Hematopoietic multipotent progenitor cell treated with erythropoietin and hydrocortisone succinate and interleukin-3 and kit ligand, for 4 days (in vitro differentiated cells): ENCODE data around the gene RGS9.
A peak's percentile ranks its signal among the peaks of the same experiment; 100 is the strongest.

Experiments
- DNase-seq: peaks from one replicate; pipeline ENCODE4 v3.0.0-alpha.2; 2015

Gene RGS9

DNA sequence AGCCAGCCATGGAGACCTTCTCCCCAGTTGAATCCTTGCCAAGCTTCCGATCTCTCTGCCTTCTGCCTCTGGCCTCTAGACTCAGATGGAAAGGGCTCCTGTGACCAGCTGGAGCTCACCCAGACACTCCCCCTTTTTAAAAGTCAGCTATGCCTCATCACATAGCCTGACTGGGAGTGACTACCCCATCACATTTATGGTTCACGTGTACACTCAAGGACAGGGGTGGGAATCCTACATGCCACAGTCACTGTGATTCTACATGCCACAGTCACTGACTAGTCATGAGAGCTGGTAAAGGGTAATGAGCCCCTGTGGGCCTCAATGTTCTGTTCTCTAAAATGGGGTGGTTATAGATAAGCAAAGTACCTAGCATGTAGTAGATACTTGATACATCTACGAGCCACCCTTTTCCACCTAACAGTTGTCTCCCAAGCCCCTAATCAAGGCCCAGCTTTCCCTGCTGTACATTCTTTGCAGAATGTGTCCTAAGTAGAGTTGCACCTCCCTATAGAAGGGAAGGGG, 85.1 kb downstream of the RGS9 start:
- no peak for DNase-seq

DNA sequence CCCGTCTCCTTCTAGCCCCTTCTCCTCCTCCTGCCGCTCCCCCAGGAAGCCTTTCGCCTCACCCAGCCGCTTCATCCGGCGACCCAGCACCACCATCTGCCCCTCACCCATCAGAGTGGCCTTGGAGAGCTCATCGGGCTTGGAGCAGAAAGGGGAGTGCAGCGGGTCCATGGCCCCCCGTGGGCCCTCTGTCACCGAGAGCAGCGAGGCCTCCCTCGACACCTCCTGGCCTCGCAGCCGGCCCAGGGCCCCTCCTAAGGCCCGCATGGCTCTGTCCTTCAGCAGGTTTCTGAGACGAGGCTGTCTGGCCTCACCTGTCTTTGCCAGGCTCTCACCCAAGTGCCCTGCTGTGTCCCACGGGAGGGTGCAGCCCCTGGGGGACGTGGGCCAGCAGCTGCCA, 87.9 kb downstream of the RGS9 start:
- DNase-seq, result no peak

DNA sequence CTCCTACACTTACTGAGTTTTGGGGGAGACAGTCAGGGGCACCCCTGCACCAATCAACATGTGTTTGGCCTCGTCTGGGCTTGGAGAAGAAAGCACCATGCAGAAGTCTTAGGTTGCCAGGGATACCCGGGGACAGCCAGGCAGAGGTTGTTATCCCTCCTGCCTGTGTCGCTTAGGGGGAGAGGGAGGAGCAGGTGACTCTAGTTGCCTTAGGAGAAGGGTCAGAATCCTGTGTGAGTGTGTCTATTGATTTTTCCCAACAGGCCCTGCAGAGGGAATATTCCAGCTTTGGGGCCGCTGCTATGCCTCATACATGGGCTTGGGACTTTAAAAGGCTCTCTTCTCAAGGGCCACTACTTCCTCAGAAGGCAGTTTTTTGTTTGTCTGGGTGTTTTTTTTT, 89.1 kb downstream of the RGS9 start:
- no peak for DNase-seq

DNA sequence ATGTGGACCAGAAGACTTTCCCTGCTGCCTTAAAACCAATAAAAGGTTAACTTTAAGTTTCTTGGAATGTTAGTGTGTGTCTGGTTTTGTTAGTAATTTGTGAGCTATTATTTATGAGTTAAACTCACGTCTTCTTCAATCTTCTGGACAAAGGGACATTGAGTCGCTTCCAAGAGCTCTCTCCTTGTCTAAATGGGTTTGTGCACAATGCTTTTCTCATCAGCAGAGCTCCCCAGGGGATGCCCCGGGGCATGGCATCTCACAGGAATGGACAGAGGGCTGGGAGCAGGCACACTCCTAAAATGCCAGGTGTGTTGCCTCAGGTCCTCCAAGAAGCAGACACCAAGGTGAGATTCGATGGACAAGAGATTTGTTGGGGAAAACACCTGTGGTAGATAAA, 90.5 kb downstream of the RGS9 start:
- no peak for DNase-seq

DNA sequence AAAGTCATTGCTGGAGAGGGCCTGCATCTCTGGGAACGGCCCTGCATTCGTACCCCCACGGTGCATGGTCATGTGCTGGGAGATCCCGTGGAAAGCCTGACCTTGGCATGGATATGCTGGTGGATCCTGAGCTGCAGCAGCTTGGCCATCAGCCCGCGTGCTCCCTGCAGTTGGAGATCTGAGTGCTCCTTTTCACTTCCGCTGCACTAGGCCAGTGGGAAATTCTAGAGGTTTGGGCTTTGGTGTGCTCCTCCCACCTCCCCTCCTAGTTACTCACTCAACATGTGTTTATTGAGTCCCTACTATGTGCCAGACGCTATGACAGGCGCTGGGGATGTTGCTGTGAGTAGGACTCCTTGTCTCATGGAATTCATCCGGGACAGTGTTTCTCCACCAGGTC, 91.1 kb downstream of the RGS9 start:
- DNase-seq, result no peak

DNA sequence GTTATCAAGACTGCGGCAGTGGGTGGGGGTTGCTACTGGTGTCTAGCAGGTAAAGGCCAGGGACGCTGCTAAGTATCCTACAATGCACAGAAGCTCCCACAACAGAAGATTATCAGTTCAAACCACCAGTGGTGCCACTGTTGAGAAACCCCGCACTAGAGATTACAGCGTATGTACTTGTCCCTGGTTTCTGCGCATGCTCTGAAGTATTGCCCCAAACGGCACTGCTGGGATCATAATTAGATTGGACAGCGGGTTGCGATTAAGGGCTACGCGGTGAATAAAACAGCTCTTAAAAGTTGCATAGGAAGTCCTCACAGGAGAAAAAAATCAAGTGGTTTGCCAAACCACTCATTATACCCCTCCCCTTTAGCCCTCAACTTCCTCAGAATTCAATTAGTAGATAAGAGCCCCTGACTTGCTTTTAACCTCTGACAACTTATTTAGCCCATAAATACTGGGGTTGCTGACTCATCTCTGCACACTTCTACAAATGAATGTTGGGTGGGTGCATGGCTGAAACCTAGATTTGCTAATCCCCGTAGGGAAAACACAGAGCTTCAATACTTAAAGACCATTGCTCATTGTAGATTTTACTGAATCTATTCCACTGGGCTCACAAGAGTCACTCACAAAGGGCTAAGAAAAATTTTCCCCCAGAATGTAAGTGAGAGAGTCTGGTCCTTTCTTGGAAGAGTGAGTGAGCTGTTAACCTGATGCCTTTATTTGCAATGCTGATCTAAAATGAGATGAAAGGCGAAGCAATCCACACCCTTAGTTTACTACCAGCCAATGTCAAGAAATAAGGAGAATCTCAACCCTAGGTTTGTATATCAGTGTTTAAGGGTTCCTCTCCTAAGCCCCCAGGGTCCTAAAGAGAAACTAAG, 91.8 kb downstream of the RGS9 start:
- DNase-seq, result peak; percentile 97

DNA sequence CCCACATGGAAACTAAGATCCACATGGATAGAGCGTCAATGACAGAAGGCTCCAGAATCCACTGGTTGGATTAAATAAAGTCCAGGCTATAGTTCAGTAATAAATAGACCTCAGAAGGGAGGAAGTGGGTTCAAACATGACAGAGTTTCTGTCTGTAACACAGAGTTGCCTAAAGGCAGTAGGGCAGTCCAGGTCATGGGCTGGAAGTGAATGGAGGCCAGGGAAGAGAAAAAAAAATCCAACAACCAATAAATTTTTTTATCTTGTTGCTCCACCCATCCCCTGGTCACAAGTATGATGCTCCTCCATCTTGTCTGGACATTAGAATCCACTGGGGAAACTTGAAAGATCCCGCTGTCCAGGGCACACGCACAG, 92.4 kb downstream of the RGS9 start:
- DNase-seq, result peak; percentile 22

DNA sequence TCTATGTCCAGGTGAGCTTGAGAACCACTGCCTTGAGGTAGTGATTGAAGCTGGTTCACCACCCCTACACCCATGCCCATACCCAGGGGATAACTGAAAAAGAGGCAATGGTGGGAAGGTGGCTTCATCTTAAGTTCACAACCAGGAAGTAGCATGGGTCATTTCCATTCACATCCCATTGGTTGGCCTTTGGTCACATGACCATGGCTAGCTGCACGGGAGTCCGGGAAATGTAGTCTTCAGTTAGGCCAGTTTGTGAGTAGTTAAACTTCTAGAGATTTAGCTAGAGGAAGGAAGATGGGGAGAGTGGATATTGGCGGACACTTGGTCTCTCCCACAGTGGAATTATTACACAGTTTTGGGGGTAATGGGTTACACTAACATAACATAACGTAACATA, 92.9 kb downstream of the RGS9 start:
- DNase-seq, result peak; percentile 33

DNA sequence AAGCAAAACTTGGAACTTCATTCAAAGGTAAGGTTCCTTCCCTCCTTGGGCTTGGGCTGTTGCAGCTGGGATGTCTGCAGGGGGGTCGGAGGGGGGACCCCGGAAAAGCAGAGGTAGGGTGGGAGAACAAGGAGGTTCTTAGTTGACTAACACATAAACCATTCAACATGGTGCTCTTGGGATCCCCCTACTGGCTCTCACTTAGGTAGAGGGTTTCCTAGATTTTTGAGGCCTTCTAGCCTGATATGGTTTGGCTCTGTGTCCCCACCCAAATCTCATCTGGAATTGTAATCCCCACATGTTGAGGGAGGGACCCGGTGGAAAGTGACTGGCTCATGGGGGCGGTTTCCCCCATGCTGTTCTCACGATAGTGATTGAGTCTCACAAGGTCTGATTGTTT, 93.9 kb downstream of the RGS9 start:
- peak; percentile 33 for DNase-seq

DNA sequence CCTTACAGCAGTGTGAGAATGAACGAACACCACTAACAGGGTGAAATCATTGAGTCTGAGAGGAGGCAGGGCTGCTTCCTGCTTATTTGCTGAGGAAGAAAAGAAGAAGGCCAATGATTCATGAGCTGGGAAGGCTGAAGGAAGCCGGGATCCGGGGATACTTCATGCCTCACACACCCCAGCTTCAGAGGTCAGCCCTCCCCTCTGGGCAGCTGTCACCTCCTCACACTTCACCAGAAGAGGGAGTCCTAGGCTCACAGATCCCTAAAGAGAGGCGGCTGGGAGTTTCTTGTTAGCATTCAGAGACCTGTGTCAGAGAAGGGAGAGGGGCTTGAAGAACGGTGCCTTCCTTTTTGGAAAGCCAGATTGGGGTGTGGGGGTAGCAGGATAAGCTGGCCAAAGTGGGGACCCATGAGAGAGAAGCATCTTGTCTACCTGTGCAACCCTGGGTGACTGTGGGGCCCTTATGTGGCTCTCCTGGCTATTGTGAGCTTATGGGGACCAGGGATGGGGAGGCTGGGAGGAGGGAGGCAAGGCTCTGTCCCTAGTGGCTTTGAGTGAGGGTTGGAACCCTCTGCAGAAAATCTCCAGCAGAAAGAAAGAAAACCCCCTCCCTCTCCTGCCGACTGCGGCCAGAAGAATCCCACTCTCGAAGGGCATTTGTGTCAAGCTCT, 94.6 kb downstream of the RGS9 start:
- DNase-seq, result peak; percentile 86

DNA sequence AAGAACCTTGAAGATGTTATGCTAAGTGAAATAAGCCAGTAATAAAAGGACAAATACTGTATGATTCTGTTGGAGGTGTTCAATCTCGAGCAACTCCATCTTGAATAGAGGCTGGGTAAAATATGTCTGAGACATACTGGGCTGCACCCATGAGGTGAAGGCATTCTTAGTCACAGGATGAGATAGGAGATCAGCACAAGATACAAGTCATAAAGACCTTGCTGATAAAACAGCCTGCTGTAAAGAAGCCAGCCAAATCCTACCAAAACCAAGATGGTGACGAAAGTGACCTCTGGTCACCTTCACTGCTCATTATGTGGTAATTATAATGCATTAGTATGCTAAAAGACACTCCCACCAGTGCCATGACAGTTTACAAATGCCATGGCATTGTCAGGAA, 98.1 kb downstream of the RGS9 start:
- peak; percentile 22 for DNase-seq

DNA sequence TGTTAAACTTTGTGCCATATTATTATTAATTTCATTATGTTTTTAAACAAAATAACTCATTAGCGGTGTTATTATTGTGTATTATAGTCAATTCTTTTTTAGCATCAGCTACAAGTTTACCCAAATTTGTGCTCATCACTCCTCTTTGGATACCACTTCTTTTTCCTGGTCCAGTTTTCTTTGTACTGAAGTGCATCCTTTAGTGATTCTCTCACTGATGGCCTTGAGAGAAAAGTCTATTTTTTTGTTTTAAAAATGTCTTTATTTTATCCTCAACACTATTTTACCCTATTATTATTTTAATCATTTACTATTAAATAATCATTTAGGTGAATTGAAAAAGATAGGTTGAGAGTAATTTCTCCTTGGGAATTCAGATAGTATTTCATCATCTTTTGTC, 99.2 kb downstream of the RGS9 start:
- DNase-seq, result no peak

DNA sequence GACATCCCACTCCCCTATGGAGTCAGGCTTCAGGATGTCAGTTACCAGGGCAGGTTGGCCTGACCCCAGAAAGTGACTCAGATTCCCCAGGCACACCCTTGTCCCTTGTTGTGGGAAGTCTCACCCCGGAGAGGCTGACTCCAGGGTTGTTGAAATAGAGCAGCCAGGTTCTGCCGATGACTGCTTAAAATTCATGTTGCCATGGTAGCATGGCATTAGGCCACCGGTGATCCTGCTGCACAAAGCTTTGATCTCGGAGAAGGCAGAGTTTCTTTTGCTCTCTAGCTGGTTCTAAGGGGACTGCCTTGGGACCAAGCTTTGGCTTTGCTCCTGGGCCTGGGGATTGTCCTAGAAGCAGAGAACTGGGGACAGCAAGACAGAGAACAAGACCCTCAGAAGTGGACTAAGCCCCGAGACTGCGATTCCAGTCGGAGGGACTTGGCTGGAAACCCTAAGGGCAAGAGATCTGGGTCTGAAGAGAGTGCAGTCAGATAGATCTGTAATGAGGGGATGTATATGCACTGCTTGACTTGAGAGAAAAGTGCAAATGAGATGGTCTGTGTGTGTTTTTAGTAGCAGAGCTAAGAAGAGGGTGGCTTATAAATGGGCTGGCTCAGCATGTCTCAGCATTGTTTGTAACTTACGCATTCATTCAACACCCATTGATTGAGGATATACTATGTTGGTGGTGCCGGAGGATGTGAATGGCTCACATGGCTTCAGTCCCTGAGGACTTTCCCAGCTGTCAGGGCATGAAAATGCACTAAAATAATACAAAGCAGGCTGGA, 106.9 kb downstream of the RGS9 start:
- DNase-seq, result no peak

DNA sequence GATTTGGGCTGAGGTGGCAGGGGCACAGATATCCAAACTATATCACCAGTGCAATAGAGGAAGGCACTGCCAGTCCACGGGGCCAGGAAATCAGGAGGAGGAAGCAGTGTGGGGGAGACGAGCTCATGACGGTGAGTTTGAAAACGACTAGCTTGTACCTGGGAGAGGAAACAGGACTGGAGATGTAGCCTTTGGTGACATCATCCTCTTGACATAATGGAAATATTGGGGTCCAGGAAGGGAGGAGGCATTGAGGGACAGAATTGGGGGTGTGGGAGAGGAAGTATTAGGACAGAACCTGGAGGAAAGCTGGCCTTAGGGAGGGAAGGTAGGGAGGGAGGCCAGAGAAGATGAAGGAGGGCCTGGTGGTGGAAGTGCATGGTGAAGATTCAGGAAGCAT, 109.1 kb downstream of the RGS9 start:
- no peak for DNase-seq

DNA sequence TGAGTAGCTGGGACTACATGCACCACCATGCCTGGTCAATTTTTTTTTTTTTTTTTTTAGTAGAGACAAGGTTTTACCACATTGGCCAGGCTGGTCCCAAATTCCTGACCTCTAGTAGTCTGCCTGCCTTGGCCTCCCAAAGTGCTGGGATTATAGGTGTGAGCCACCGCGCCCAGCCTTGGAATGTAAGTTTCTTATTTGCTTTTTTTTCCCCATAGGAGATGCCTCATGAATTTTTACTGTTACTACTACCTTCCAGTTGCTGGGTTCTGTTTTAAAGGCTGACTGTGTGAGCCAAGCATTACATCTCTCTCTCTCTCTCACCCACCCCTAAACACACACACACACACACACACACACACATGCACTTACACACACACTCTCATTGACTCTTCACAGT, 112.6 kb downstream of the RGS9 start:
- DNase-seq, result no peak

DNA sequence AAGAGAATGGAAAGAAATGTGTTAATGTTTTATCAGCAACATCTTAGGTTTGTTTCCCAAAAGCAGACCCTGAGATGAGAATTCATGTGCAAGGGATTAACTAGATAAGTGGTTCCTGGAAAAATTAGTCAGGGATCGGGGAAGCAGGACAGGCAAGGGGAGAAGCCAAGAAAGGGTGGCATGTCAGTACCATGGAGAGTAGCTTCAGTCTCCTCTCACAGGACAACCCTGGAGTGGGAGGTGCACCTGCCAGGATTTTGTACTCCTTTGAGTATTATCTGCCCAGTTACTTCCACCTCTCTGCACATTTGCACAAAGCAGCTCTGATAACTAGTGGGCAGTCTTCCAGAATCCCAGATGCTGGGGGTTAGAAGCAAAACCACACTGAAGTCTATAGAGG, 117.0 kb downstream of the RGS9 start:
- DNase-seq, result no peak

DNA sequence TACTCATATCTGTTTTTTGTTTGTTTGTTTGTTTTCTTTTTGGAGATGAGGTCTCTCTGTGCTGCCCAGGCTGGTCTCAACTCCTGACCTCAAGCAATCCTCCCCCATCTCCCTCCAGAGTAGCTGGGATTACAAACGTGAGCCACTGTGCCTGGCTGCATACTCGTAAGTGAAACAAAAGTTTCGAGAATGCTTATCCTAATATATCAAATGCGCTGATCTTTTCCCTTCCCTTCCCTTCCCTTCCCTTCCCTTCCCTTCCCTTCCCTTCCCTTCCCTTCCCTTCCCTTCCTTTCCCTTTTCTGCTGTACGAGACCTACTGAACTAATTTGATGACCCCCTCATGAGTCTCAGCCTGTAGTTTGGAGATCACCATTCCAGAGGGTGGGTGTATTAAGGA, 122.1 kb downstream of the RGS9 start:
- no peak for DNase-seq

DNA sequence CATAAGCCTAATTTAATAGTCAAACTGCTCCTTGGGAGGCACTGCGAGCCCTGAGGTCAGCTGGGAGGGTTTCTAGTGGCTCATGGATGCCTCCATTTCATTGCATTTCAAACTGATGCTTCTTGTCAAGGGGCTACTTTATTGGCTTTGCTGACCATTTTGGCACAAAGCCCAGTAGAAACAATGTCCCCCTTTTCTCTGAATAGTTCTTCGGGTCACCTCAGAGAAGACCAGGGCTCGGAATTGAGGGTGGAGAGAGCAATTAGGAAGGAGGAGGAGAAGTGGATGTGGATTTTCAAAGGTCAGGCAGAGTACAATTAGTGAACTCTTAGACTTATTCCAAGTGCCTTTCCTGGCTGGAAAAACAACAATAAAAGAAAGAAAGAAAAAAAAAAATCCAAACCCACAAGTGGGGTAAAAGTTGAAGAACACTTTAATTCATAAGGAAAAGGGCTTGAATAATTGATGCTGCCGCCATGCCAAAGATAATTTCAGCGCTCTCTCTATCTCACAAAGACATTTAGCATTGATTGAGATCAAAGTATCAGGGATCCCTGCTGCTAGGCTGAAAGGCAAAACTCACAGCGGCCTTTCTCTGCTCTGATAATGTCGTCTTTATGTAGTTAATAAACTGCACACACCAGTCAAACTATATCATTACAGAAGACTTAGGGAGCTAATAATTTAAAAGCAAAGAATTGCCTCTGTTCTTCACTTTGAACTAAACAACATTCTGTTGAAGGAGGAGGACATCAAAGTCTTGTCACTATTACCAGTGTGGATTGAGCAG, 122.7 kb downstream of the RGS9 start:
- no peak for DNase-seq

DNA sequence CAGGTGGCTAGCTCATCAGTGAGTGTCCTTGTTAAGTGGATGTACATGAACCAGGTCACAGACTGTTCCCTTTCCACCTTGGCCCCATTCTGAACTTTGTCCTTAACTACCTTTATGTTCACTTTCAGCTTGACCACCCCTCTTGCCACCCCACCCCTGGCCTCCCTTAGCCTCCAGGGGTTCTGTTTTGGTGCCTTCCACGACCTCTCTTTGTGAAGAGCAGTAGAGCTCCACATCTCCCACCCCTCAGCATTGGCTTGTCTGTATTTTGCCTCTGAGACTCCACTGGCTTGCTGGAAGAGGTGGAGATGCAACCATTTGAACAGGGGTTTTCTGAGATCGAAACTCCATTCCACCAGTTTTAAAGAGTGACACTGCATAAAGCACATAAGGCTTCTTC, 123.5 kb downstream of the RGS9 start:
- DNase-seq, result no peak

DNA sequence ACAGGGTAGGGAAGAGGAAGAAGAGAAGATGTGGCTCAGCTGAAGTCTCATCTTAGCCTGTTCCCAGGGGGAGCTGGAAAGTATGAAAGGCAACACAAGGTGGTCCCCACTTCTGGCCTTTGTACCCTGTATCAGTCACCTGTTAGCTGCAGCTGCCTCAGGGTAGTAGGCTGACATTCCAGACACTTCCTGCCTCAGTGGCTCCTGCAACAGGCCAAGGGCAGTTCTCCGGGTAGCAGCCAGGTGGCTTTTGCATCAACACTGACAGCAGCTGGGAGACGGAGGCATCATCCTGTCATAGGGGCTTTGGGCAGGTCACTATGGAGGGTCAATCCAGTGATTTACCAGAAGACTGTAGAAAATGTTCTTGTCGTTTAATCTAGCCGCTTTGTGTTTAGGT, 124.0 kb downstream of the RGS9 start:
- no peak for DNase-seq

DNA sequence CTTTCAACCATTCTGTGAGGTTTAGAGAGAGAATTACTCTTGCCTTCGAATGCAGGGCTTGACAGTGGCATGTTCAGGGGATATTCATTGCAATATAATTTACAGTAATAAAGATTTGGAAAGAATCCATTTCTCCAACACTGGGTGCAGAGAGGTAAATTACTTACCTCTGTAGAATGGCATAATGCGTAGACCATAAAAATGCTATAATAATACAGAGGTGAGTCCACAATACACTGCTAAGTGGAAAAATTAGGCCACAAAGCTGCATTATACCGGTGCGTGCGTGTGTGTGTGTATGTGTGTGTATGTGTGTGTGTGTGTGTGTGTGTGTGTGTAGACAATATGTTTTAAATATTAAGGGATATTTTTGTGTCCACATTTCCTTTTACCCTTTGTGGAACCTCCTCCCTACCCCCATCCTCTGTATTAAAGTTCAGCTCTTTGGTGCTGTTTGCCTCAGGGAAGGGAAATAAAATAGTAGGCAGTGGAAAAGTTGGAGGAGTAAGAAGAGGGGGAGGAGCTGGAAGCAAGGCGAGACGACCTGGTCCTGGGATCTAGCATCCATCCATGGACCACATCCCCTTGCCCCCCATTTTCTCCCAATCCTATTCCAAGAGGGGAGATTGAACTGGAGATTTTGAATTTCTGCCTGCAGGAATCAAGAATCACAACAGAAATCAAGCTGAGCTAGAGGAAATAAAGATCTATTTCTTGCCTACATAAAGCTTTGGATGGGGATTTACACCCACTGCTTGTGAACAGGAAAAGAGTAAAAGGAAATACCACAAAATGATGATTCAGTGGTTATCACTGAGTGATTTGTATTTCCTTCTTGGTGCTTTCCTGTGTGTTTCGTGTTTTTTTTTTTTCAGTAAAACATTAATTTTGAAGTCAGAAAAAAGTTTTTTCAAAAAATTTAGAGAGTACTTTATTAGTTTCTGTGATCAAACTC, 124.8 kb downstream of the RGS9 start:
- DNase-seq, result no peak

DNA sequence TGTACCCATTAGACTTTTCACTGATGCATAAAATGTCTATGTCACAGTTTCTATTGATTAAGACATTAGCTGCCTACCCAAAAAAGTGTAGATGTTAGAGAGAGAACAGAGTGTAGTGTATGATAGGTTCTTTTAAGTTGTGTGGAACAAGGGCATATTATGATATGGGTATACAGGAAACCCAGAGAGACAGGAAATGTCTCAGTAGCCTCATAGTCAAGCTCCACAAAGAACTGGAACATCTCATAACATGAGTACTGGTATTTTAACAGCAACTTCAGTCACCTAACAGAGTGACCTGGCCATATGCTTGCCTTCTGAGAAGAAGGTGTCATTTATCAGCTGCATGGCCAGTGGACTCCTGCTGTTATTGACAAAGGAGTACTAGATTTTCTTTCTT, 128.1 kb downstream of the RGS9 start:
- DNase-seq, result no peak
